GM10266 (cell line): ENCODE data around the gene F10.

Experiments
- DNase-seq: peaks from one replicate; pipeline ENCODE4 v3.0.0; 2012; ENCODE audit errors: extremely low spot score
- TF ChIP-seq, protein P1 (sequence below): IDR thresholded peaks from 2 replicates; pipeline ENCODE4 v1.5.1; 2012; ENCODE audit warnings: mild to moderate bottlenecking, low read depth; ENCODE audit not compliant: control insufficient read depth, insufficient read depth; ENCODE audit errors: missing control alignments

F10 gene

DNA sequence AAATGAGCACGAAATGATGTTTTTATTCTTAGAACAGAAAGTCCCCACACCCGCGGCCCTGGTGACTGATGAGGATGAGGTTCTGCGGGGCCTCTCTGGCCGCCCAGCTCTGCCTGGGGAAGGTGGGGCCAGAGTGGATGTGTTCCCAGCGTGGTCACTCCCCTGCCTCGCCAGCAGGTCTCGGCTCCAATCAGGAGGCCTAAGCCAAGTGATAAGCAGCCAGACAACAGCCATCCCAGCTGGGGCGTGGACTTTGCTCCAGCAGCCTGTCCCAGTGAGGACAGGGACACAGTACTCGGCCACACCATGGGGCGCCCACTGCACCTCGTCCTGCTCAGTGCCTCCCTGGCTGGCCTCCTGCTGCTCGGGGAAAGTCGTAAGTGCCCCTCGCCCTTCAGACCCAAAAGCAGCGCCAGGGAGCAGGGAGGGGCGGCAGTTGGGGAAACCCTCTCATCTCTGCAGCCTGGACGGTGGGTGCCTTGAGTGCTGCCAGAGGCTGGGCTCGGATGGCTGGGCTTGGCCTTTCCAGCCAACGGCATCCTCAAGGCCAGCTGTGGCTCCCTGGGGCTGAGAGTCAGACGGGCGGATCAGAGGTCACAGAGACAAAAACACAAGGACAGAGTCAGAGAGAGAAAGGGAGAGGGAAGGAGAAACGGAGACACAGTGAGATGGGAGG lies at the start of gene F10:
Gene F10, plus strand, starts transcription at position 250 of the 676 bp plus-strand sequence. Its CDS starts 57 bp downstream, at position 307.
- DNase-seq: no peak
- TF ChIP-seq, protein P1, sequence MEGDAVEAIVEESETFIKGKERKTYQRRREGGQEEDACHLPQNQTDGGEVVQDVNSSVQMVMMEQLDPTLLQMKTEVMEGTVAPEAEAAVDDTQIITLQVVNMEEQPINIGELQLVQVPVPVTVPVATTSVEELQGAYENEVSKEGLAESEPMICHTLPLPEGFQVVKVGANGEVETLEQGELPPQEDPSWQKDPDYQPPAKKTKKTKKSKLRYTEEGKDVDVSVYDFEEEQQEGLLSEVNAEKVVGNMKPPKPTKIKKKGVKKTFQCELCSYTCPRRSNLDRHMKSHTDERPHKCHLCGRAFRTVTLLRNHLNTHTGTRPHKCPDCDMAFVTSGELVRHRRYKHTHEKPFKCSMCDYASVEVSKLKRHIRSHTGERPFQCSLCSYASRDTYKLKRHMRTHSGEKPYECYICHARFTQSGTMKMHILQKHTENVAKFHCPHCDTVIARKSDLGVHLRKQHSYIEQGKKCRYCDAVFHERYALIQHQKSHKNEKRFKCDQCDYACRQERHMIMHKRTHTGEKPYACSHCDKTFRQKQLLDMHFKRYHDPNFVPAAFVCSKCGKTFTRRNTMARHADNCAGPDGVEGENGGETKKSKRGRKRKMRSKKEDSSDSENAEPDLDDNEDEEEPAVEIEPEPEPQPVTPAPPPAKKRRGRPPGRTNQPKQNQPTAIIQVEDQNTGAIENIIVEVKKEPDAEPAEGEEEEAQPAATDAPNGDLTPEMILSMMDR: no peak

DNA sequence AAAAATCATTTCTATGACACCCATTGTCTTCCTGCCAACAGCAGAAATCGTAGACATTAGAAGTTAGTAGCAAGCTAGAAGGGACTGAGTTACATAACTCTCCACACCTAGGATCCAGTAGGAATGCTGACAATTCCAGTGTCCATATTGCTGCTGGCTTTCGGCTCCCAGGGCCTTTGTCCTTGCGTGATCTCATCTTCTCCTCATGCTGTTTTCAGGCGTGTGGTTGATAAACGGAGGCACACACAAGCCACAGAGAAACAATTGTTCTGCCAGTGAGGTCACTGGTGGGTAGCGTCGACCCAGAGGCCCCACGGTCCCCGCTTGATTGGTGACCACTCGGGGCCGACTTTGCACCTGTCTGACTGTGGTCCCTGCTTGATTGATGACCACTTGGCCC lies 48.7 kb upstream of the F10 start:
- DNase-seq: no peak
- TF ChIP-seq, protein P1: no peak

DNA sequence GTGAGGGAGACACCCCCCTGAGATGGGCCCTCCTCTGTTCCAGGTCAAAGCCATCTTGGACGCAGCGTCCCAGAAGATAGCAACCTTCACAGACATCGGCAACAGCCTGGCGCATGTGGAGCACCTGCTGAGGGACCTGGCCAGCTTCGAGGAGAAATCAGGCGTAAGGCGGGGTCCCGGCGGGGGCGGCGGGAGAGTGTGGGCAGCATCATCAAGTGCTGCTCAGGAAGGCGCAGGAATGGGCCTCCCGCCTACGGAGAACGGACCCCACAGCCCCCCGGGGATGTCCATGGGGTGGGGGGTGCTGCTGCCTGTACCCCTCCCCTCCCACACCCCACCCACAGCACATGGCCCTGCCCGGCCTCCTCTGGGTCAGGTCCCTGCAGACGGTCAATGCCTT lies 48.2 kb upstream of the F10 start:
- no peak for DNase-seq
- TF ChIP-seq, protein P1: no peak

DNA sequence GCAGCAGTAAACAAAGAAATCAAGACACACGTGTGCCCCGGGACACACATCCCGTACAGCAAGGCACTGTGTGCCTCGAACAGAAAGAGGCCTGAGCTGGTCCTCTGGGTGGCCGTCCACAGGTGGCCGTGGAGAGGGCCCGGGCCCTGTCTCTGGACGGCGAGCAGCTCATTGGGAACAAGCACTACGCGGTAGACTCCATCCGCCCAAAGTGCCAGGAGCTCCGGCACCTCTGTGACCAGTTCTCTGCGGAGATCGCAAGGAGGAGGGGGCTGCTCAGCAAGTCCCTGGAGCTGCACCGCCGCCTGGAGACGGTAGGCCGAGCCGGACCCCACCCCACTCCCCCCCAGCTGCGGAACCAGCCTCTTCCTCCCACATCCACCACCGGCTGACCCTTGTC lies 47.7 kb upstream of the F10 start:
- TF ChIP-seq, protein P1: no peak

DNA sequence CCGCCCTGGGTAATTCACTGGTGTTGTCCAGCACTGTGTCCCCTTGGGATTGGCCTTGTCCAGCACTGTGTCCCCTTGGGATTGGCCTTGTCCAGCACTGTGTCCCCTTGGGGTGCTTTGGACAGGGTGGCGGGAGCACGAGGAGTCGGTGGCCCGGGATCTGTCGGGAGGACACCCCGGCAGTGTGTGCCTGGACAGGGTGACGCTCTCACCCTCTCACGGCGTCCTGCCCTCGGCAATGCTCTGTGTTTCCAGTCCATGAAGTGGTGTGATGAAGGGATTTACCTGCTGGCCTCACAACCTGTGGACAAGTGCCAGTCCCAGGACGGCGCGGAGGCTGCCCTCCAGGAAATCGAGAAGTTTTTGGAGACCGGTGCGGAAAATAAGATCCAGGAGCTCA lies 46.9 kb upstream of the F10 start:
- TF ChIP-seq, protein P1: no peak
- DNase-seq: no peak

More for the DNA sequence above, 47.7 kb upstream of the F10 start:
- DNase-seq: no peak

DNA sequence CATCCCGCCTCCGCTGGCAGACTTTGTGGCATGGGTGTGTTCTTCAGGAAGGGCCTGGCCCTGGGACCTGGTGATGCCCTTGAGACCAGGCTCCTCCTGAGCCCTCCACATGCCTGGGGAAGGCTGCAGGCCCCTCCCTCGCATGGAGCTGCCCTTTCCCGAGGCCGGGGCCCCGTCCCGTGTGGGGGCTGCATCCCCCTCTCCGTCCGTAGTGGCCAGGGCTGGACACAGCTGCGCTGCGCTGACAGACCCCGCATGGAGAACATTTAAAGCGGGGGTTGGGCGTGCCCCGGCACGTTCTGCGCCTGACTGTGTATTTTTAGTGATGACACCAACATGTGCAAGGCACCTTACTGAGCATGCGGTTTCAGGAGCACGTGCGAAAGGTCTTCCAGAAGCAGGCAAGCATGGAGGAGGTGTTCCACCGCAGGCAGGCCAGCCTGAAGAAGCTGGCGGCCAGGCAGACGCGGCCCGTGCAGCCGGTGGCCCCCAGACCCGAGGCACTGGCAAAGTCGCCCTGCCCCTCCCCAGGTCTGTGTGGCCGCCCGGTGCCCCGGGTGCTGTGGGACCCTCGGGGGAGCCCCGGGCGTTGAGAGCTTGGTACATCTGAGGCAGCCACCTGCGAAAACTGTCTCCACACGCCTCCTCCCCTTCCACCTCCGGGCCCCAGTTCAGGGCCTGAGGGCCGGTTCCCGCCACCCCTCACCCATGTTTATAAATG lies 45.8 kb upstream of the F10 start:
- DNase-seq: no peak
- TF ChIP-seq, protein P1: no peak

DNA sequence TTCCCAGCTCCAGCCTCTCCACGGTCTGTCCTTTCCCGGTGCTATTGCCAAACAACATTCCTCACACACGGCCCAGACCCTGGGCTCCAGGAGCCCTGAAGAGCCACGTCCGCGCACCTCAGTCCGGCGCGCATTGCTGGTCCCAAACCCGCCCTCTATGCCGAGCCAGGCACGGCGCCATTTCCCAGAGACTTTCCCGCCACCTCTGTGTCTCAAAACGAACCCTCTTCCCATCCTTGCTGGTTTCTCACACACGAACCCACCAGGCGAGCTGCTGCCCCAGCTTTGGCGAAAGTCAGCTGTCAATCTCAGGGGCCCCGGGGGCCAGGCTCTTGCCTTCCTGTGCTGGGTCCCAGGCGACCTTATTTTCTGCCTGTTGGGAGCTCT lies 45.0 kb upstream of the F10 start:
- DNase-seq: no peak
- TF ChIP-seq, protein P1: no peak
